ENCODE measurements around the gene SMYD3. TPM values are rescaled to one million over a fixed set of nuclear protein-coding genes. Genes with fewer than 3 reads are reported as not detected.

SMYD3 gene
- total RNA-seq, 1 donor from 2014 or later, result 34.9 TPM

DNA sequence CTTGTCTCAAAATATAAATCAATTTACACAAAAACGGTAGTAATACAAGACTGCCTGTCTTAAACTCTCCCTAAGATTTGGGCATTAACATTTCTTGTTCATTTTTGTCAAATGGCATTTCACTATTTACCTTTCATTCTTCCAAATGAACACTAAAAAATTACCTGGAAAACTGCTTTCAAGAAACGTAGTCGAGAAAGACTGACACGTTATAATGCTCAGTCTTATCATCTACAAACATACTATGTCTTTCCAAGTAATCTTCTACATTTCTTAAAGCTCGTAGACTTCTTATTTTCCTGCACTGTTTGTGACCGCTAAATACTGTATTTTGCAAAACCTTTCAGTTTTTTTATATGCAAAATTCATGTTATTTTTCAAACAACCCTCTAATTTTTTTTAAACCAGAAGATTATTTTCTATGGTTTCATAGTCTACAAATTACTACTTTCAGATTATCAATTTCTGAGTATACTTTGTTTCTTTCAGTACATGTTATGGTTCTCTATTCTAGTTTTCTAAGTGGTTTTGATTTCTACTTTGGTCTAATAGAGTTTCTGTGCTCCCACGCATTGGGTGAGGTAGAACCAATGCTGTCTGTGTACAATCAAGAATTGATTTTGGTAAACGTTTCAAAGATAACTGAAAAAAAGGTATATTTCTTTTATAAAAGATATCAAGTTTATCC lies 336.4 kb downstream of the SMYD3 start:
- Mint-ChIP-seq H3K9me3 (no peaks in the 10 kb centered on the region), H3K4me1 (peaks cover 20% of the 10 kb centered on the region), H3K4me3 (no peak overlapping the region), H3K36me3 (no peaks in the 10 kb centered on the region), H3K27me3 (ENCODE audit: low read depth) (no peaks in the 10 kb centered on the region), H3K27ac (no peak overlapping the region)
- DNase-seq (ENCODE audit: low spot score in 2 of 2, unreplicated experiment in 2 of 2), result no peak
- no peak for TF ChIP-seq CTCF (IDR thresholded peaks at IDR 0.05; ENCODE audit: unreplicated experiment)

DNA sequence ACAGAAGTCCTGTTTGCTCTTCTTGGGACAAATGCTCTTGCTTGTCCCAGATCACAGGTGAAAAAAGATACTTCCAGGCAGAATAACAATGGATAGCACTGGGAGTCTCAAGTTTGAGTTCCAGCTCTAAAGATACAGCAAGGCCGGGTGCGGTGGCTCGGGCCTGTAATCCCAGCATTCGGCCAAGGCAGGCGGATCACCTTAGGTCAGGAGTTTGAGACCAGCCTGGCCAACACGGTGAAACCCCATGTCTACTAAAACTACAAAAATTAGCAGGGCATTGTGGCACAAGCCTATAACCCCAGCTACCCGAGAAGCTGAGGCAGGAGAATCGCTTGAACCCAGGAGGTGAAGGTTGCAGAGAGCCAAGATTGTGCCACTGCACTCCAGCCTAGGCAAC lies 337.6 kb downstream of the SMYD3 start:
- H3K4me3 Mint-ChIP-seq, result no peak overlapping the region
- no peaks in the 10 kb centered on the region for H3K27me3 Mint-ChIP-seq (ENCODE audit: low read depth)
- H3K4me1 Mint-ChIP-seq, result peaks cover 21% of the 10 kb centered on the region
- no peak for DNase-seq (ENCODE audit: low spot score in 2 of 2, unreplicated experiment in 2 of 2)
- H3K36me3 Mint-ChIP-seq, result no peaks in the 10 kb centered on the region
- H3K9me3 Mint-ChIP-seq, result no peaks in the 10 kb centered on the region
- TF ChIP-seq CTCF (IDR thresholded peaks at IDR 0.05; ENCODE audit: unreplicated experiment), result no peak
- H3K27ac Mint-ChIP-seq, result no peak overlapping the region

GRCh38 chr1:246169019-246169418 lies 338.1 kb downstream of the SMYD3 start:
- no peaks in the 10 kb centered on the region for H3K36me3 Mint-ChIP-seq
- H3K27me3 Mint-ChIP-seq (ENCODE audit: low read depth), result no peaks in the 10 kb centered on the region
- no peak overlapping the region for H3K27ac Mint-ChIP-seq
- no peak overlapping the region for H3K4me3 Mint-ChIP-seq
- no peak for DNase-seq (ENCODE audit: low spot score in 2 of 2, unreplicated experiment in 2 of 2)
- peaks cover 21% of the 10 kb centered on the region for H3K4me1 Mint-ChIP-seq
- TF ChIP-seq CTCF (IDR thresholded peaks at IDR 0.05; ENCODE audit: unreplicated experiment), result no peak
- H3K9me3 Mint-ChIP-seq, result no peaks in the 10 kb centered on the region

GRCh38 chr1:246166841-246167240 lies 340.2 kb downstream of the SMYD3 start:
- Mint-ChIP-seq H3K27ac (no peak overlapping the region), H3K4me1 (peaks cover 27% of the 10 kb centered on the region), H3K36me3 (no peaks in the 10 kb centered on the region), H3K4me3 (no peak overlapping the region), H3K9me3 (no peaks in the 10 kb centered on the region), H3K27me3 (ENCODE audit: low read depth) (no peaks in the 10 kb centered on the region)
- no peak for DNase-seq (ENCODE audit: low spot score in 2 of 2, unreplicated experiment in 2 of 2)
- TF ChIP-seq CTCF (IDR thresholded peaks at IDR 0.05; ENCODE audit: unreplicated experiment), result no peak

DNA sequence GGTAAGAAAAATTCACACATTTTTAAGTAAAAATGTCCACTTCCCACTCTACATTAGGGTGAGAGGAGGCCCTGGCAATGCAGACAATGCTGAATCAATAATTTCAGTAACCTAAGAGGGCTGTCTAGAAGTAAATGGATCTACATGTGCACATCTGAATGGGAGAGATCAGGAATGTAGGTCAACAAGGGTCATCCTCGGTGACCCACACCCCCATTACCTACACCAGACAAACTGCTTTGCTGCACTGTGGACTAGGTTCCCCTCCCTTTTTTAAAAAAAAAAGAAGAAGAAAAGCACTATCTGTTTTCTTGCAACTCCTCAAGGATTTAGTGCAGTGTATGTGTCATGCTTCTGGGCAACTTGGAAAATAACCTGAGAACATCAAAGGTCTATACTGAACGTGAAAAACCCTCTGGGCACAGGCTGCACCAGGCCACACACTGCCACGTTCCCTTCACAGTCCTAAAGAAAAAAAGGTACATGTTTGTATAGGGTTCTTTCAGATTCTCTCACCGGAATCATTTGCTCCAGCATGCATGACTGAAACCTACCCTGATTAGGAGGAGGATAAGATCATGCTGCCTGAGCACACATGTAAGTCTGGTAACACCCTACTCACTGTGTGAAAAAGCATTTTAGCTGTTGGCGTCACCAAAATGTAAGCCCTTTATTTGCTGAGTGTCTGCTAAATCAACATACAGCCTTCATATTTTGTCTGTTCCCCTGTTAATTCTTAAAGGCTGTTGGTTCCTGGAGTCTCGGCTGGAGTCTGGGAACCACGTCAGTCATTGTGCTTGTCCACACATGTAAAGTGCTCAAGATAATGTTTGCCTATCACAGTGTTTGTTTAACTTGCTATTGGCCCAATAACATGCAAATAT lies 341.0 kb downstream of the SMYD3 start:
- no peaks in the 10 kb centered on the region for H3K9me3 Mint-ChIP-seq
- TF ChIP-seq CTCF (IDR thresholded peaks at IDR 0.05; ENCODE audit: unreplicated experiment), result no peak
- H3K36me3 Mint-ChIP-seq, result no peaks in the 10 kb centered on the region
- H3K27me3 Mint-ChIP-seq (ENCODE audit: low read depth), result no peaks in the 10 kb centered on the region
- H3K4me3 Mint-ChIP-seq, result no peak overlapping the region
- peaks cover 31% of the 10 kb centered on the region for H3K4me1 Mint-ChIP-seq
- DNase-seq (ENCODE audit: low spot score in 2 of 2, unreplicated experiment in 2 of 2), result no peak
- H3K27ac Mint-ChIP-seq, result peak overlapping the region; percentile 62

All from mesothelial cell of epicardium (in vitro differentiated cells).